Epithelial cell of prostate (primary cell): ENCODE measurements around the gene NAGLU.

Experiments
- DNase-seq: peaks from one replicate; pipeline ENCODE4 v3.0.0-alpha.2; 2011; ENCODE audit warnings: low read depth, low spot score
- H3K27ac ChIP-seq: fragments of 450-650 bp; 2 replicates; pipeline ENCODE4 v1.5.1; 2017; ENCODE audit warnings: mild to moderate bottlenecking

The NAGLU gene

DNA sequence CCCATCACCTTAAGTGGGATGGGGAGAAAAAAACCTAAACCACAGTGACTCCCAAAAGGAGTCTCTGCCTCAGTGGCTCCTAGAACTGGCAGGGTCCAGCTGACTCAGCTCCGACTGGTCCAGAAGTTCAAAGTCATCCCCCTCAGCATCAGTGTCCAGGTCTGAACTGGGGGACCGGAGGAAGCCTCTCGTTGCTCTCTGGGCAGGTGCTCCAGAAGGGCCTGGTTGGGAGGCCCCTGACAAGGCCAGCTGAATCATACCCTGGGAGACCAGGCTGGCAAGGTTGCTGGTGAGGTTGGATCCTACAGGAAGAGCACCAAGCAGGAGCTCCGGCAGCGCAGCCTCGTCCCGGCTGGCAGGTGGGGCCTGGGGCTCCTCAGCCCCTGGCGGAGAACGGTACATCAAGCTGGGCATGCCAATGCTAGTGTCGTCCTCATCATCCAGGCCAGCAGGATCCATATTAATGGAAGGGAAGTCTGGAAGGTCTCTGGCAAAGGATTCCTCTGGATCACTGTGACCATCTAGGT is 45.8 kb downstream of the NAGLU start:
- H3K27ac ChIP-seq: no peak overlapping the region
- DNase-seq: no peak

DNA sequence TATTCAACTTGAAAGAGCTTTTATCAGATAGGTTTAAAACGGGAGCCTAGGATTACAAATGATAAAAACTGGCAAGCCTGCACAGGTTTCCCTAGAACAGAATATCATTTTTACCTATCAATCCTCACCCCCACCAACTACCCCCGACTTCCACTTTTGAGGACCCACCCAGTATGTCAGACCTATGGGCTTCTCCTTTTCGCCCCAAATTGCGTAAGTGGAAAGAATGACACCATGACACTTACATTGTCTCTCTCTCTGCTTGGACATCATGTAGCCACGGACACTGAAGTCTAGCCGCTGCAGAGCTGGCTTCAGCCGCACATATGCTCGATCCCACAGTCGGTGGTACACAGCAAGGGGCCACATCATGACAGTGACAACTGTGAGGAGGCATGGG is 48.8 kb downstream of the NAGLU start:
- no peak overlapping the region for H3K27ac ChIP-seq
- DNase-seq: no peak

DNA sequence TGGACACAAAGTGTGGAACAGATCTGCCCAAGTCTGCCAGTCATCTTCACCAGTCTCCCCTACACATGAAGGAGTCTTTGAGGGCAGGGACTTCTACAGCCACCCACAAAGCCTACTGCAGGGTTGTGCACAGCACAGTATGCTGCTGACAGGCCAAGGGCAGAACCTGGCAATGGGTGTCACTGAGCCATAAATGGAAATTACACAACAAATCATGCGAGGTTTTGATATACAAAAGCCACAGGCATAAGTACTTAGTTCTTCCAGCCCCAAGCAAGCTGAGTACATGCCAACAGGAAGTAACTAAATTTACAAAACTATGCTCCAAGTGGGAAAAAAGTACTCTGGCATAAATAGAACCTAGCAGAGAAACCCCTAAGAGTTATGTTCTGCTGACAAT is 49.3 kb downstream of the NAGLU start:
- DNase-seq: no peak
- H3K27ac ChIP-seq: no peak overlapping the region

DNA sequence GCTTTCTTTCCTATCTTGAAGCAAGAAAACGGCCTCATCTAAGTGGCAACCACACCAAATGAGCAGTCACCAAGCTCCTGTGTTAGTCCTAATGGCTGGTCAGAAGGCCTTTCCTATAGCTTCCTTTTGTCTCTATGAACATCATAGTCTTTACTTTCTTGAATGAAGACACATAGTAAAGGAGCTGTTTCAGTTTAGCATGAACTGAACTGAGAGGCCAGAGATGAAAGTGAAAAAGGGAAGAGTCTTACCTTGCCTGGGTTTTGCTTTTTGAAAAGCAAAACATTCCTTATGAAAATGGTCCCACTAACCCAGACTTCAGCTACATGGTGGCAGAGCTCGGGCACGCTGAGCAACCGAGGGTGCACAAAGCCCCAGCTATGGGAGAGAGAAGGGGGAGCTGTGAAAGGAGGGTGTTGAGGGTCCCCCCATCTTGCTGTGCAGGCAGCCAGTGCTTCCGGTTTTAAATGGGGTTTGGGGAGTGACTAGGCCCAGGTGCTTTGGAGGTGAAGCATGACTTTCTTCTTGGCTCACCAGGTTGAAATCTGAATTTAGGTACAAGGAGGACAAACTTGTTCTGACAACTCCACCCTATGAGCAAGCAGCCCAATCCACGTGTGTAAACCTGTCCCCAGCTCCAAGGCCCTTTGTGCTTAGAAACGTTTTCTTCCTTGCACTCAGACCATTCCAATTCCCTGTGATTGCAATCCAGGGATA is 50.6 kb downstream of the NAGLU start:
- DNase-seq: peak; percentile 89
- H3K27ac ChIP-seq: peak overlapping the region; percentile 91

DNA sequence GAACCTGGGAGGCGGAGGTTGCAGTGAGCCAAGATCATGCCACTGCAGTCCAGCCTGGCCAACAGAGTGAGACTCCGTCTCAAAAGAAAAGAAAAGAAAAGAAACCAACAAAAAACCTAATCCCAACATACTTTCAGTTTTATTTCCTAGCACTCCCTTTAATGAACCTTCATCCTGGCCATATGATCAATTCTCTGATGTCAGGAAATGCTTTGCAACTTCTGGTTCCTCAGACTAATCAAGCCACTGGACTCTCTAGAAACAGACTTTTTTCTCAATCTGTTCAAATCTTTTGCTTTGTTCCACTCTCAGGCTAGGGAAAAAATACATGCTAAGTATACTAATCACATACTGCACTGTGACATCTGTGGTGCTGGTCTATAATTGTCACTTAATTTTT is 54.8 kb downstream of the NAGLU start:
- no peak overlapping the region for H3K27ac ChIP-seq
- no peak for DNase-seq

DNA sequence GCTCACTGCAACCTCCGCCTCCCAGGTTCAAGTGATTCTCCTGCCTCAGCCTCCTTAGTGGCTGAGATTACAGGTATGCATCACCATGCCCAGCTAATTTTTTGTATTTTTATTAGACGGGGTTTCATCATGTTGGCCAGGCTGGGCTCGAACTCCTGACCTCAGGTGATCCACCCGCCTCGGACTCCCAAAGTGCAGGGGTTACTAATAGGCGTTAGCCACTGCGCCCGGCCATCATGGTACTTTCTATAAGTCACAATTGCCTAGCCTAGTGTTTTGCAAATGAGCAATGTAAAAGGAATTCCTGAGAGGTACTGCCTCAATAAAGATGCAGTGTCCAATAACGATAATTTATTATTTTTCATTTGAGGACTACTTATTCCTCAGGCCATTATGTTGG is 55.4 kb downstream of the NAGLU start:
- DNase-seq: no peak
- no peak overlapping the region for H3K27ac ChIP-seq
